ENCODE measurements around the gene ADAMTS15. TPM values are rescaled to one million over a fixed set of nuclear protein-coding genes. Genes with fewer than 3 reads are reported as not detected.

The ADAMTS15 gene
- total and polyA plus RNA-seq, 2 donors (not counting 3 experiments of a cell fraction or from before 2014, with no cell fraction given), result 0.08 TPM; not detected in 1

GRCh38 chr11:130455483-130456127 is 7.2 kb downstream of the ADAMTS15 start:
- DNase-seq (ENCODE audit: low read depth, low spot score), result no peak
- H3K27ac ChIP-seq (ENCODE audit: insufficient read depth, low read depth, low read length), result no peak overlapping the region
- H3K36me3 ChIP-seq (ENCODE audit: control insufficient read depth in 2 of 2, extremely low read depth in 1 of 2, insufficient read depth in 2 of 2, low read length in 2 of 2), result no peaks in the 10 kb centered on the region
- H4K20me1 ChIP-seq (replicated peaks; ENCODE audit: control insufficient read depth, extremely low read depth, insufficient read depth, low read length), result no peaks in the 10 kb centered on the region
- no peak for FAIRE-seq
- TF ChIP-seq FOS (IDR thresholded peaks at IDR 0.05; ENCODE audit: borderline replicate concordance, insufficient read depth, low read length), result no peak
- no peak for TF ChIP-seq CTCF (IDR thresholded peaks at IDR 0.05; ENCODE audit: extremely low read depth in 1 of 2, insufficient read depth in 1 of 2, low read depth in 1 of 2, low read length in 2 of 2)
- TF ChIP-seq GATA2 (IDR thresholded peaks at IDR 0.05; ENCODE audit: insufficient read depth, insufficient read length, low read depth, low read length), result no peak
- TF ChIP-seq POLR2AphosphoS5 (IDR thresholded peaks at IDR 0.05; ENCODE audit: insufficient read depth, low read depth, low read length), result no peak
- no peak for TF ChIP-seq MAX (IDR thresholded peaks at IDR 0.05; ENCODE audit: insufficient read depth, insufficient read length)
- ChIA-PET CTCF (interaction anchor here (3.7 kb wide), 1 partner anchor 407 kb away, joined by 14 read pairs; no protein-coding TSS in a partner anchor), POLR2A (no interaction called here)
- no peak overlapping the region for H3K9ac ChIP-seq (replicated peaks; ENCODE audit: extremely low read depth, insufficient read depth, low read length)
- H3K9me1 ChIP-seq (replicated peaks; ENCODE audit: control insufficient read depth, extremely low read depth, insufficient read depth, low read length), result no peaks in the 10 kb centered on the region
- no peaks in the 10 kb centered on the region for H3K79me2 ChIP-seq (ENCODE audit: control insufficient read depth, insufficient read depth, low read length)
- H3K9me3 ChIP-seq (replicated peaks; ENCODE audit: control insufficient read depth, insufficient read depth, low read length), result no peaks in the 10 kb centered on the region
- intact Hi-C loops (cut with micrococcal nuclease), result no loop called here
- no TSS peak for BruUV-seq (replicated peaks)
- no peak overlapping the region for H3K4me3 ChIP-seq (replicated peaks in 1 of 3; ENCODE audit: insufficient read depth in 1 of 3, low read depth in 1 of 3, low read length in 3 of 3)
- peaks cover 11 to 16% of the 10 kb centered on the region in 2 experiments for H3K27me3 ChIP-seq (ENCODE audit: control insufficient read depth in 2 of 2, insufficient read depth in 2 of 2, low read length in 2 of 2)
- no peak overlapping the region for H3K4me2 ChIP-seq (ENCODE audit: insufficient read depth, low read length)
- no peak overlapping the region for H2AFZ ChIP-seq (ENCODE audit: low read depth, low read length)
- dilution Hi-C loops (cut with MboI; ENCODE audit: extremely low pct_ligation_motif_present, low sequenced_read_pairs), result no loop called here
- no peaks in the 10 kb centered on the region for H3K4me1 ChIP-seq (ENCODE audit: control insufficient read depth, extremely low read depth, insufficient read depth, low read length)

Measured in endothelial cell of umbilical vein (primary cell).